Esophagus muscularis mucosa (tissue), 3 donors: ENCODE results near the gene TMEM117.

ENCODE experiments used
- POLR2A ChIP-seq: fragments of 450-650 bp; IDR thresholded peaks from one replicate; pipeline ENCODE4 v1.6.1; 2017; ENCODE audit warnings: antibody characterized with exemption, moderate library complexity, mild to moderate bottlenecking, low read depth
- TF ChIP-seq, protein P1 (sequence below), 3 experiments: fragments of 200-600 bp in 2 of 3; fragments of 450-650 bp in 1 of 3; sonication (generic) in 2 of 3; IDR thresholded peaks; one replicate each; pipeline ENCODE4 v1.5.1; 2017 to 2019; ENCODE audit warnings: antibody characterized with exemption in 3 of 3, mild to moderate bottlenecking in 2 of 3, moderate library complexity in 1 of 3

GRCh38 chr12:43914923-43915468 is 79.1 kb downstream of the TMEM117 start:
- TF ChIP-seq, protein P1, sequence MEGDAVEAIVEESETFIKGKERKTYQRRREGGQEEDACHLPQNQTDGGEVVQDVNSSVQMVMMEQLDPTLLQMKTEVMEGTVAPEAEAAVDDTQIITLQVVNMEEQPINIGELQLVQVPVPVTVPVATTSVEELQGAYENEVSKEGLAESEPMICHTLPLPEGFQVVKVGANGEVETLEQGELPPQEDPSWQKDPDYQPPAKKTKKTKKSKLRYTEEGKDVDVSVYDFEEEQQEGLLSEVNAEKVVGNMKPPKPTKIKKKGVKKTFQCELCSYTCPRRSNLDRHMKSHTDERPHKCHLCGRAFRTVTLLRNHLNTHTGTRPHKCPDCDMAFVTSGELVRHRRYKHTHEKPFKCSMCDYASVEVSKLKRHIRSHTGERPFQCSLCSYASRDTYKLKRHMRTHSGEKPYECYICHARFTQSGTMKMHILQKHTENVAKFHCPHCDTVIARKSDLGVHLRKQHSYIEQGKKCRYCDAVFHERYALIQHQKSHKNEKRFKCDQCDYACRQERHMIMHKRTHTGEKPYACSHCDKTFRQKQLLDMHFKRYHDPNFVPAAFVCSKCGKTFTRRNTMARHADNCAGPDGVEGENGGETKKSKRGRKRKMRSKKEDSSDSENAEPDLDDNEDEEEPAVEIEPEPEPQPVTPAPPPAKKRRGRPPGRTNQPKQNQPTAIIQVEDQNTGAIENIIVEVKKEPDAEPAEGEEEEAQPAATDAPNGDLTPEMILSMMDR (IDR thresholded peaks at IDR 0.05), result no peak
- no peak for TF ChIP-seq POLR2A
